Measurements from ENCODE around the gene EGFR.

The EGFR gene

GRCh38 chr7:55018361-55019190 is at the start of gene EGFR:
Gene EGFR, plus strand, starts transcription at chr7:55019017. Its CDS starts 261 bp downstream, at chr7:55019278.
- peak; percentile 68 for DNase-seq (ENCODE audit: low spot score)

GRCh38 chr7:54969208-54969967 is 49.4 kb upstream of the EGFR start:
- no peak for DNase-seq (ENCODE audit: low spot score)

GRCh38 chr7:54972733-54973294 is 46.0 kb upstream of the EGFR start:
- DNase-seq (ENCODE audit: low spot score) = no peak

GRCh38 chr7:54978364-54979116 is 40.3 kb upstream of the EGFR start:
- no peak for DNase-seq (ENCODE audit: low spot score)

GRCh38 chr7:54980521-54980920 is 38.3 kb upstream of the EGFR start:
- no peak for DNase-seq (ENCODE audit: low spot score)

- DNase-seq (ENCODE audit: low spot score) = no peak
These were observed 36.9 kb upstream of the EGFR start for GRCh38 chr7:54981913-54982312.

- DNase-seq (ENCODE audit: low spot score) = no peak
These were observed 33.1 kb upstream of the EGFR start for GRCh38 chr7:54985426-54986330.

GRCh38 chr7:54986716-54987115 is 32.1 kb upstream of the EGFR start:
- no peak for DNase-seq (ENCODE audit: low spot score)

- DNase-seq (ENCODE audit: low spot score) = no peak
These were observed 31.0 kb upstream of the EGFR start for GRCh38 chr7:54987772-54988171.

- no peak for DNase-seq (ENCODE audit: low spot score)
These were observed 30.3 kb upstream of the EGFR start for GRCh38 chr7:54988516-54988915.

GRCh38 chr7:54989453-54990225 is 29.2 kb upstream of the EGFR start:
- DNase-seq (ENCODE audit: low spot score) = no peak

GRCh38 chr7:54991341-54991740 is 27.5 kb upstream of the EGFR start:
- DNase-seq (ENCODE audit: low spot score) = no peak

GRCh38 chr7:54992871-54993475 is 25.8 kb upstream of the EGFR start:
- no peak for DNase-seq (ENCODE audit: low spot score)

GRCh38 chr7:54995166-54995565 is 23.7 kb upstream of the EGFR start:
- no peak for DNase-seq (ENCODE audit: low spot score)

GRCh38 chr7:54995610-54996363 is 23.0 kb upstream of the EGFR start:
- DNase-seq (ENCODE audit: low spot score) = no peak

- no peak for DNase-seq (ENCODE audit: low spot score)
These were observed 22.4 kb upstream of the EGFR start for GRCh38 chr7:54996391-54996790.

- DNase-seq (ENCODE audit: low spot score) = no peak
These were observed 14.2 kb upstream of the EGFR start for GRCh38 chr7:55004579-55004978.

GRCh38 chr7:55005241-55005851 is 13.5 kb upstream of the EGFR start:
- DNase-seq (ENCODE audit: low spot score) = peak; percentile 17

GRCh38 chr7:55006499-55006898 is 12.3 kb upstream of the EGFR start:
- DNase-seq (ENCODE audit: low spot score) = no peak
